Caco-2 (cell line): ENCODE data around the gene NEK11. TPM values are rescaled to one million over a fixed set of nuclear protein-coding genes. Genes with fewer than 3 reads are reported as not detected.

ENCODE experiments used
- BruUV-seq: library from RNA; stranded (reverse); fragments of 400-500 nt; replicated peaks from 2 replicates; lab custom pipeline; 2021; lab: Mats Ljungman, UMichigan
- CTCF ChIA-PET: fragments of 300-600 bp; sonication (Branson Sonifier 250); formaldehyde crosslinking; loops from one replicate; lab custom pipeline; 2022; ENCODE audit warnings: antibody characterized with exemption; lab: Charles Lee
- POLR2A ChIA-PET: fragments of 300-600 bp; sonication (Branson Sonifier 250); formaldehyde crosslinking; loops from one replicate; lab custom pipeline; 2022; ENCODE audit warnings: antibody characterized with exemption; lab: Charles Lee
- DNase-seq, 2 experiments: peaks; one replicate each; pipeline versions ENCODE4 v3.0.0 to v3.0.0-alpha.2; 2020 to 2022
- H3K27me3 ChIP-seq: replicated peaks from 2 replicates; pipeline ENCODE4 v1.6.0; 2011; ENCODE audit warnings: low read length; ENCODE audit not compliant: control insufficient read depth, insufficient read depth
- H3K36me3 ChIP-seq: 2 replicates; pipeline ENCODE4 v1.5.1; 2011; ENCODE audit warnings: low read length; ENCODE audit not compliant: control insufficient read depth, insufficient read depth
- H3K4me1 ChIP-seq: fragments of 250-450 bp; sonication (Bioruptor Pico); 2 replicates; pipeline ENCODE4 v1.5.1; 2020; ENCODE audit warnings: mild to moderate bottlenecking
- H3K4me3 ChIP-seq: 2 replicates; pipeline ENCODE4 v1.5.1; 2011; ENCODE audit warnings: low read depth, mild to moderate bottlenecking, control low read depth, low read length
- H3K9me3 ChIP-seq: fragments of 250-450 bp; sonication (Bioruptor Pico); 2 replicates; pipeline ENCODE4 v1.5.1; 2020; ENCODE audit warnings: mild to moderate bottlenecking, moderate library complexity
- H3K27ac Mint-ChIP-seq: one replicate; pipeline ENCODE4 v1.8.0; 2022; ENCODE audit warnings: mixed read lengths; ENCODE audit not compliant: unreplicated experiment
- H3K27me3 Mint-ChIP-seq: one replicate; pipeline ENCODE4 v1.8.0; 2022; ENCODE audit warnings: mixed read lengths; ENCODE audit not compliant: insufficient read depth, unreplicated experiment
- H3K36me3 Mint-ChIP-seq: one replicate; pipeline ENCODE4 v1.8.0; 2022; ENCODE audit warnings: mild to moderate bottlenecking, mixed read lengths; ENCODE audit not compliant: insufficient read depth, unreplicated experiment
- H3K4me1 Mint-ChIP-seq: one replicate; pipeline ENCODE4 v1.8.0; 2022; ENCODE audit warnings: low read depth, mixed read lengths; ENCODE audit not compliant: unreplicated experiment
- H3K4me3 Mint-ChIP-seq: one replicate; pipeline ENCODE4 v1.8.0; 2022; ENCODE audit warnings: mild to moderate bottlenecking, moderate library complexity, mixed read lengths; ENCODE audit not compliant: unreplicated experiment
- H3K9me3 Mint-ChIP-seq: one replicate; pipeline ENCODE4 v1.8.0; 2022; ENCODE audit warnings: mixed read lengths; ENCODE audit not compliant: unreplicated experiment
- intact Hi-C: fragments of 100-400 bp; cut with micrococcal nuclease; formaldehyde crosslinking; loops from one replicate; pipeline ENCODE4 v1.10.0; 2022; ENCODE audit not compliant: unreplicated experiment
- total RNA-seq: library from RNA; stranded (reverse); gene quantifications from 2 replicates; pipeline ENCODE4 v1.2.3, GENCODE V29; 2022
- TF ChIP-seq, protein P1 (sequence below), 2 experiments: fragments of 200-600 bp in 1 of 2; IDR thresholded peaks; 1 replicate in 1 of 2; 2 replicates in 1 of 2; pipeline versions ENCODE4 v1.5.1 to v1.8.0; 2011 to 2022; ENCODE audit warnings: antibody characterized with exemption in 1 of 2, control low read depth in 1 of 2, inconsistent platforms in 1 of 2, low read depth in 1 of 2, low read length in 1 of 2, mild to moderate bottlenecking in 1 of 2, moderate library complexity in 1 of 2; ENCODE audit not compliant: insufficient read depth in 1 of 2, severe bottlenecking in 1 of 2, unreplicated experiment in 1 of 2

NEK11 gene
- total RNA-seq, 1 experiment from 2014 or later = 4.4 TPM

DNA sequence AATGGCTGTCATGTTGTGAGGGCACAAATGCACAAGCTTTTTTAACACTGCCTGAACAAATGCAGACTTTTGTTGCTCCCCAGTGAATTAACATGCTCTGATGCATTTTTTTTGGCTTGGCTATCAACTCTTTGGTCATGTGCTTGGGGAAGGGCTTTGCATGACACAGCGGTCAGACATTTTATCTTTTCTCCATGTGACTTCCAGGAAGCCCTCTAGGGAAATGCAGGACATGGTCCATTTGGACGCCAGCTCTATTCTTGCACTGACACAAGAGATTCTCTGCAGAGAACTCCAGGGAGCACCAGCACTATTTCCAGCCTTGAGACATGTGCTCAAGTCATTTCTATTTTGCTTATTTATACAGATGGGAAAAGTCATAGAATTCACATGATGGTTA, 46.2 kb downstream of the NEK11 start:
- ChIA-PET POLR2A (no interaction called here), CTCF (no interaction called here)
- no peaks in the 10 kb centered on the region for H3K36me3 ChIP-seq
- no peak for DNase-seq
- intact Hi-C loops = no loop called here
- Mint-ChIP-seq H3K27ac (no peak overlapping the region), H3K4me1 (no peaks in the 10 kb centered on the region), H3K9me3 (no peaks in the 10 kb centered on the region), H3K27me3 (no peaks in the 10 kb centered on the region), H3K4me3 (no peak overlapping the region), H3K36me3 (no peaks in the 10 kb centered on the region)
- TF ChIP-seq, protein P1, sequence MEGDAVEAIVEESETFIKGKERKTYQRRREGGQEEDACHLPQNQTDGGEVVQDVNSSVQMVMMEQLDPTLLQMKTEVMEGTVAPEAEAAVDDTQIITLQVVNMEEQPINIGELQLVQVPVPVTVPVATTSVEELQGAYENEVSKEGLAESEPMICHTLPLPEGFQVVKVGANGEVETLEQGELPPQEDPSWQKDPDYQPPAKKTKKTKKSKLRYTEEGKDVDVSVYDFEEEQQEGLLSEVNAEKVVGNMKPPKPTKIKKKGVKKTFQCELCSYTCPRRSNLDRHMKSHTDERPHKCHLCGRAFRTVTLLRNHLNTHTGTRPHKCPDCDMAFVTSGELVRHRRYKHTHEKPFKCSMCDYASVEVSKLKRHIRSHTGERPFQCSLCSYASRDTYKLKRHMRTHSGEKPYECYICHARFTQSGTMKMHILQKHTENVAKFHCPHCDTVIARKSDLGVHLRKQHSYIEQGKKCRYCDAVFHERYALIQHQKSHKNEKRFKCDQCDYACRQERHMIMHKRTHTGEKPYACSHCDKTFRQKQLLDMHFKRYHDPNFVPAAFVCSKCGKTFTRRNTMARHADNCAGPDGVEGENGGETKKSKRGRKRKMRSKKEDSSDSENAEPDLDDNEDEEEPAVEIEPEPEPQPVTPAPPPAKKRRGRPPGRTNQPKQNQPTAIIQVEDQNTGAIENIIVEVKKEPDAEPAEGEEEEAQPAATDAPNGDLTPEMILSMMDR (IDR thresholded peaks at IDR 0.05; ENCODE audit: insufficient read depth in 1 of 2, low read depth in 1 of 2, low read length in 1 of 2, severe bottlenecking in 1 of 2, unreplicated experiment in 1 of 2) = no peak
- H3K27me3 ChIP-seq = no peaks in the 10 kb centered on the region
- BruUV-seq = no TSS peak
- no peak overlapping the region for H3K4me3 ChIP-seq
- no peaks in the 10 kb centered on the region for H3K4me1 ChIP-seq
- H3K9me3 ChIP-seq = no peaks in the 10 kb centered on the region

DNA sequence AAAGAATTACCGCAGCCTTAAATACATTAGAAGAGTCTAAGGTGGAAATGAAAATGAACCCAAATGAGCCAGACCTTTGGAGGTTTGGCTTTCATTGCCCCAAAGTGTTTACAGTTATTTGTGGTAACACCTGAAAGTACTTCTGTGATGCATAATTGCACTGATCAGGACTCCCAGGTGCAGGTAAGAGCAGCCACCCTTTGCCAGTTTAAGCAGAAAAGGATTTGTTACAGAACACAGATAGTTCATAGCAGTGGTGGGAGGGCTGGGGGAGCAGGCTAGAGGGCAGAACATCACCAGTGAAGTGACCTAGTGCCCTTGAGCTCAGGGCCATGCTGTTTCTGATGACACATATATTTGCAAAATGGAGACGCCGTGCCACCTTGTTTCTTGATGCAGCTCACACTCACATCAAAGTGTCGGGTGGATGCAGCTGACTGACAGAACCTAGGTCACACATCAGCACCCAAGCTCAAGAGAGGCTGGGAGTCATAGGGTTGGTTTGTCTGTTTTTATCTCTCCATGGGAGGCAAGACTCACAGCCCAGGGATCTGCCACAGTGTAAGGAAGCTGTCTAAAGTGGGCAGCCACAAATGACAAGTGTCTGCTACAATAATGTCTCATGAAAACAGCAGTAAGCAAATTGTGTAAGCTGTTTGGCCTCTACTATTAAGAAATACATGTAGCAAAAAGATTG, 49.1 kb downstream of the NEK11 start:
- no peak overlapping the region for H3K27ac Mint-ChIP-seq
- H3K9me3 ChIP-seq = no peaks in the 10 kb centered on the region
- no peaks in the 10 kb centered on the region for H3K4me1 Mint-ChIP-seq
- H3K36me3 Mint-ChIP-seq = no peaks in the 10 kb centered on the region
- no peak overlapping the region for H3K4me3 ChIP-seq
- intact Hi-C loops = no loop called here
- H3K27me3 Mint-ChIP-seq = no peaks in the 10 kb centered on the region
- H3K36me3 ChIP-seq = no peaks in the 10 kb centered on the region
- no peak for DNase-seq
- CTCF ChIA-PET = no interaction called here
- POLR2A ChIA-PET = no interaction called here
- no peaks in the 10 kb centered on the region for H3K9me3 Mint-ChIP-seq
- no peaks in the 10 kb centered on the region for H3K4me1 ChIP-seq
- no peak overlapping the region for H3K4me3 Mint-ChIP-seq
- TF ChIP-seq, protein P1 (IDR thresholded peaks at IDR 0.05; ENCODE audit: insufficient read depth in 1 of 2, low read depth in 1 of 2, low read length in 1 of 2, severe bottlenecking in 1 of 2, unreplicated experiment in 1 of 2) = no peak
- no peaks in the 10 kb centered on the region for H3K27me3 ChIP-seq
- BruUV-seq = no TSS peak

GRCh38 chr3:131077904-131078303, 51.2 kb downstream of the NEK11 start:
- H3K4me1 ChIP-seq = no peaks in the 10 kb centered on the region
- no peaks in the 10 kb centered on the region for H3K9me3 ChIP-seq
- H3K4me3 ChIP-seq = no peak overlapping the region
- DNase-seq = no peak
- Mint-ChIP-seq H3K9me3 (no peaks in the 10 kb centered on the region), H3K36me3 (no peaks in the 10 kb centered on the region), H3K27ac (no peak overlapping the region), H3K27me3 (no peaks in the 10 kb centered on the region), H3K4me3 (no peak overlapping the region), H3K4me1 (no peaks in the 10 kb centered on the region)
- BruUV-seq = no TSS peak
- H3K27me3 ChIP-seq = no peaks in the 10 kb centered on the region
- ChIA-PET CTCF (no interaction called here), POLR2A (no interaction called here)
- TF ChIP-seq, protein P1 (IDR thresholded peaks at IDR 0.05; ENCODE audit: insufficient read depth in 1 of 2, low read depth in 1 of 2, low read length in 1 of 2, severe bottlenecking in 1 of 2, unreplicated experiment in 1 of 2) = no peak
- intact Hi-C loops = no loop called here
- no peaks in the 10 kb centered on the region for H3K36me3 ChIP-seq
